NCI-H2081 treated with DMSO at 0.1 percent for 48 hours (cell line): ENCODE measurements around the gene MOV10L1.
"Not testable (repeated sequence)": the region's sequence is repeated elsewhere in the genome, so short reads cannot be mapped to it uniquely, and the experiment has no call there.

Experiments
- DNase-seq: peaks from one replicate; lab custom pipeline; 2025; lab: John Stamatoyannopoulos, UW

The MOV10L1 gene

DNA sequence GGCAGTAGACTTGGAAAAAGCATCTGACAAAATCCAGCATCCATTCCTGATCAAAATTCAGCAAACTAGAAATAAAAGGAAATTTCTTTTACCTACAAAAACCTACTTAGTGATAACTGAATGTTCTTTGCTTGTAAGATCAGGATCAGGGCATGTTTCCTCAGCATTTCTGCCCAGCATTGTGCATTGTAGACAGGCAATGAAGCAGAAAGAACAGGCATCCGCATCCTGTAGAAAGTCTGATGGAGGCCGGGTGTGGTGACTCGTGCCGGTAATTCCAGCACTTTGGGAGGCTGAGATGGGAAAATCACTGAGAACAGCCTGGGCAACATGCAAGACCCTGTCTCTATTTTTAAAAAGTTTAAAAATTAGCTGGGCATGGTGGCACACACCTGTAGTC lies 48.2 kb downstream of the MOV10L1 start:
- no peak for DNase-seq

DNA sequence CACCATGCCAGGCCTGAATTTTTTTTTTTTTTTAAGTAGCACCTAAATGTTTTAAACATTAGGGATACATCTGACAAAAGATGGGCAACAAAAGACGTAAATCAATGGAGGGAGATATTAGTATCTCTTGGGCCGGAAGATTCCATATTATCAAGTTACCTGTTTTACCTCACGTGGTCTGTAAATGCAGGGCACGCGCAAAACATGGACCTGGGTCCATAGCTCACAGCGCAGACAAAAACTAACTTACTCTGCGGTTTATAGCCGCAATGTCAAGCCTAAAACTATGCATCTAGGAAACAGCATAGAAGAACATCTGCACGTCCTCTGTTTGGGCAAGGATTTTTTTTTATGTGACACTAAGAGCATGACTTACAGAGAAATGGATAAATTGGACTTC lies 49.2 kb downstream of the MOV10L1 start:
- DNase-seq = no peak

DNA sequence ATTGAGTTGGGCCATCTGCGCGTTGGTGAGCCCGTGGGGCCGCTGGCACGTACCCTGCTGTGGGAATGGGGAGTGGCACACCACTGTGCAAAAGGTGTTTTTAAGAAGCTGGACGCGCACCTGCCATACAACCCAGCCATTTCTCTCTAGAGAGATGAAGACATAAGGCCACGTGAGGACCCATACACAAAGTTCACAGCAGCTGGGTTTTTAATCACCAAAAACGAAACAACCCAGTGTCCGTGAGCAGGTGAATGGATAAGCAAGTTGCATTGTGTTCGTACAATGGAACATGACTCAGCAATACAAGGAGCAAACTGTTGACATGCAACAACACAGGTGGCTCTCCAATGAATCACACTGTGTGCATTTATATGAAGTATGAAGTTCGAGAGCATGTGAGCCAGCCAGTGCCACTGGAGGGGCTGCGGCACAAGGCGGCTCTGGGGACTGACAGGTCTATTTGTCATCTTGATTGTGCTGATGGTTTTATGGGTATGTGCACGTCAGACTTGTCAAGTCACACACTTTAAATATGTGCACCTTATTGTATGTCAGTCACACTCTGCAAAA lies 50.1 kb downstream of the MOV10L1 start:
- peak; percentile 45 for DNase-seq

DNA sequence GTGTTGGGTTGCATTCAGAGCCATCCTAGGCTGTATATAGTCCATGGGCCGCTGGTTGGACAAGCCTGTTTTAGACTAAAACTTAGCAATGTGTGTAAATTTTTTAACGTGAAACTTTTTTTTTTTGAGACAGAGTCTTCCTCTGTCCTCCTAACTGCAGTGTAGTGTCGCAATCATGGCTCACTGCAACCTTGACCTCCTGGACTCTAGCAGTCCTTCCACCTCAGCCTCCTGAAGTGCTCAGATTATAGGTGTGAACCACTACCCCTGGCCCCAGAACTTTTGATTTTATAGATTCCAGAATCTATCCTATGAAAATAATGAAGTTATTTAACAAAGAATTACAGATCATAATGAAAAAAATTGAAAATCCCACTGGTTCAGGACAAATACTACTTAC lies 50.8 kb downstream of the MOV10L1 start:
- DNase-seq = no peak

DNA sequence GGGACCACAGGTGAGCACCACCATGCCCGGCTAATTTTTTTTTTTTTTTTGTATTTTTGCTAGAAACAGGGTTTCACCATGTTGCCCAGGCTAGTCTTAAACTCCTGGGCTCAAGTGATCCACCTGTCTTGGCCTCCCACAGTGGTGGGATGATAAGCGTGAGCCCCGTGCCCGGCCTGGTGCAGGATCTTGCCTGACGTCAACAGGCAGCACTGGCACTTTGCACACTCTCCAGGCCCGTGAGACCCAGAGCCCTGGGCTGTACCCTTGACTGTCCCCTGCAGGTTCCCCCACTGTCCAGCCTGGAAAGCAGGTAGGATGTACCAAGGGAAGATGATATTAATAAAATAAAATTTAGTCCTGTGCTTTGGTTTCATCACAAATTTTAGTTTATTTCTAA lies 51.7 kb downstream of the MOV10L1 start:
- no peak for DNase-seq

DNA sequence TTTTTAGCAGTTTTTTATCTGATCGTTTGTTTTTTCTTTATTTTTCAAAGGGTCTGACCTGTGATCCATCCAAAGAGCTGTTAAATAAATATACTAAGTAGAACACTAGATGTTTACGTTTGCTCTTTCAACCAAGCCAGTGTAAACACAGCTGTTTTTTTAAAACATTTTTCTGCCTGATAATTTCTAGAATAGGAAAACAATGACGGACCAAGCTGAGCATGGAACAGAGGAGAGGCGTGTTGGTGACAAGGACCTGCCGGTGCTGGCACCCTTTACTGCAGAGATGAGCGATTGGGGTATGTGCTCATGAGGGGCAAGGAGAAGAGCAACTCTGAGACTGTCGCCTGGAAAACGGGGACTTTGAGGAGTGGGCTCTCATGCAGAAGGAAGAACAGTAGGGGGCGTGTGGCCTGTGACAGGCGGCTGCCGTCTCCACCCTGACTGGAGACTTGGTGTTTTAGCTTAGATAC lies 52.1 kb downstream of the MOV10L1 start:
- no peak for DNase-seq

DNA sequence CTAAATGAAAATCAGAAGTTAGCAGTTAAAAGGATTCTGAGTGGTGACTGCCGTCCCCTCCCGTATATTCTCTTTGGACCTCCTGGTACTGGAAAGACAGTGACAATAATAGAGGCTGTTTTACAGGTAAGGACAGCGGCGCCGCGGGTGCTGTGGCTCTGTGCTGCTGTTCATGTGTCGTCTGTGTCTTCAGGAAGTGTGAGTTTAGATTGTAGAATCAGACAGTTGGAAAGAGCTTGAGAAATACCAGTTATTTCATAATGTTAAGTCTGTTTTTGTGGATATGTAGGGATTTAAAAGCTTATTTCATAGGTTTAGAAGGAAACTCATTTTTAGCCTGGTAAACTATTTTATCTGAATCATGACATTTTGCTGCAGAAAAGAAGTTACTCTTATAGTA lies 53.3 kb downstream of the MOV10L1 start:
- no peak for DNase-seq

DNA sequence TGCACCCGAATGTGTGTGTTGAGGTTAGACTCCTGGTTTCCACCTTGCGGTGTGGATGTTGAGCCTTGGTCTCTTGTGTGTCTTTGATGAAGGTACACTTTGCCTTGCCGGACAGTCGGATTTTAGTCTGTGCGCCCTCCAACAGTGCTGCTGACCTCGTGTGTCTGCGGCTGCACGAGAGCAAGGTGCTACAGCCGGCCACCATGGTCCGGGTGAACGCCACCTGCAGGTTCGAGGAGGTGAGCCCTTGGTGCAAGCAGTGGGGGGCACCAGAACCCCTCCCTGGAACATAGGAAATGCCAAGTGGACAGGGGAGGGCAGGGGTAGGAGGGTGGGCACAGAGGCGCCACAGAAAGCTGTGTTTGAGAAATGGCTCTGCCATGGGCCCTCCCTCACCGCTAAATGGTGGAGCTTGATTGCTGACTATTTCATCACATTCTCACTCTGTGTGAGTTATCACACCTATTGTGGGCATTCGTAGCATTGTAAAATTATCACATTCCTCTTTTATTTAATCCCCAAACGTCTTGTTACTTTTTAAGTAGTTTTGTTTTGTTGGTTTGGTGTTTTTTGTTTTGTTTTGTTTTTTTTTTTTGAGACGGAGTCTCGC lies 54.3 kb downstream of the MOV10L1 start:
- DNase-seq = no peak

DNA sequence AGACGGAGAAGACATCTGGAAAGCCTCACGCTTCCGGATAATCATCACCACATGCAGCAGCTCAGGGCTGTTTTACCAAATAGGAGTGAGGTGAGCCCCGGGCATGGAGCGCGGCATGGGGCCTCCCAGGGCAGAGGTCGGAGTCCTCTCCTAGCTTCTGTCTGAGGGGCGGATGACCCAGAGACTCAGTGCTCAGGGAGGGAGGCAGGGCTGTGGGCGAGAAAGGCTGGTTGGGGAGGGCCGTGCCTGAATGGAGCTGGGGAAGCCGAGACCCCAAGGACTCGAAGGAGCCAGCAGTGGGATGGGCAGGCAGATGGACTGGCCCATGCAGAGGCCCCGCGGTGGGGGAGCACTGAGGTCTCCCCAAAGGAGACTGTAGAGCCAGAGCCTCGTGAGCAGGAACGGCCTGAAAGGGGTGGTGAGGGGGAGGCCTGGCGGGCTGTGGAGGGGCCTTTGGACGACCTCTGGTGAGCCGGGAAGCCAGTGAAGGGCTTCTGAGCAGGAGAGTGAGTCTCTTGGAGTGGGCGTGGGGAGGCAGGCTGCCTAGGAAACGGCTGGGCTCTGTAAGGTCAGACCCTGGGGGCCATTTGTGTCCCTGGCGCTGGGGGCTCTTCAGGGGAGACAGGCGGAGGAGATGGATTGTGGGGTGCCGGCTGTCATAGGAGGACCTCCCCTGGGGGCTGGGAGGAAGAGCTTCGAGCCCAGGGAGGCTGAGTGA lies 56.1 kb downstream of the MOV10L1 start:
- no peak for DNase-seq

DNA sequence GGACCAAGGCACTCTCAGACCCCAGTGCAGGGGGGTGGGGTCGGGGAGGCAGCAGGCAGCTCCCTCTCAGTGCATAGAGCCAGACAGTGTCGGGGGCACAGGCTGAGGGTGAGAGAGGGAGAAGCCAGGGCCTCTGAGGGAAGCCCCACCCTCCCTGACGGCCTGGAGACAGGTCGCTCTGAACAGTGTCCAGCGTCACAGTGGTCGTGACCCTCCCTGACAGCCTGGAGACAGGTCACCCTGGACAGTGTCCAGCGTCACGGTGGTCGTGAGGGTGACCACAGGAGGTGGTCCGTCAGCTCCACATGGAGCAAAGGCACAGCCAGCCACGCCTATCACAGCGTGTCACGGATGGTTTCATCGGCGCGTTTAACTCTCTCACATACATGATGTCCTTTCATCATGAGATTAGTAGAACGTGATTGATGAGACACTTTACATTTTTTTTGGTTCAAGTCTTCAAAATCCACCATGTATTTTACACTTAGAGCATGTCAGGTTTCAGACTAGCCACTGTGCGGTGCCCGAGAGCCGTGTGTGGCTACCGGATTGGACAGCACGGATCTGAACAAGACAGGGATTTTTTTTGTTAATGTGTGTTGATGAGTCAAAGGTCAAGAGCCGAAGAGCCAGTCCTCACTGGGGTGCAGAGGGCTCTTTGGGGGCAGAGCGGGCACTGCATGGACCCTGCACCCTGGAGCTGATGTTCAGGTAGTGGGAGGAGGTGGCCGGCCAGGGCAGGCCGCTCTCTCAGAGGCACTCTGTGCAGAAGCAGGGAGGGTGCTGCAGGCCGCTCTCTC lies 56.8 kb downstream of the MOV10L1 start:
- DNase-seq = no peak

DNA sequence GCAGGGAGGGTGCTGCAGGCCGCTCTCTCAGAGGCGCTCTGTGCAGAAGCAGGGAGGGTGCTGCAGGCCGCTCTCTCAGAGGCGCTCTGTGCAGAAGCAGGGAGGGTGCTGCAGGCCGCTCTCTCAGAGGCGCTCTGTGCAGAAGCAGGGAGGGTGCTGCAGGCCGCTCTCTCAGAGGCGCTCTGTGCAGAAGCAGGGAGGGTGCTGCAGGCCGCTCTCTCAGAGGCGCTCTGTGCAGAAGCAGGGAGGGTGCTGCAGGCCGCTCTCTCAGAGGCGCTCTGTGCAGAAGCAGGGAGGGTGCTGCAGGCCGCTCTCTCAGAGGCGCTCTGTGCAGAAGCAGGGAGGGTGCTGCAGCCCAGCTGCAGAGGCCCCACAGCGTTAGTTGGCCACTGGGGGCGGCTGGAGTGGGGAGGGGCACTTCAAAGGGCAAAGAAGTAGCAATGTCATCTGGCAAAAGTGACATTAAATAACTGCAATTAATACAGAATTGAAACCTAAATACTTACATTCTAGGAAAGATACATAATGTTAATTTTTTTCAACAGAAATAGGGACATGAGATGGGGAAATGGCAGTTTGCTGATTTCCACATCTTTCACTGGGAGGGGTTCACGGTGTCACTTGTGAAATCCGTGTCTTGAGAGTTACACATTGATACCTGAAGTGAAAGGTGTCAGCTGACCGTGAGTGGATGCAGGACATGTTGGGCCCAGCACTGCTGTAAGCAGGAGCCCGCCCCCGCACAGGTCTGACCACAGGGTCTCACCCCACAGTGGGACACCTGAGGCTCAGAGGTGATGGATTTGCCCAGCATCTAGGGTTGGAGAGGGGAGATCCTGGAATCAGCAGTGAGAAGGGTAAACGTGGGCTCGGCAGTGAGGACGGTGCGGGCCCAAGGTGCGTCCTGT lies 57.7 kb downstream of the MOV10L1 start:
- DNase-seq = not testable (repeated sequence)

DNA sequence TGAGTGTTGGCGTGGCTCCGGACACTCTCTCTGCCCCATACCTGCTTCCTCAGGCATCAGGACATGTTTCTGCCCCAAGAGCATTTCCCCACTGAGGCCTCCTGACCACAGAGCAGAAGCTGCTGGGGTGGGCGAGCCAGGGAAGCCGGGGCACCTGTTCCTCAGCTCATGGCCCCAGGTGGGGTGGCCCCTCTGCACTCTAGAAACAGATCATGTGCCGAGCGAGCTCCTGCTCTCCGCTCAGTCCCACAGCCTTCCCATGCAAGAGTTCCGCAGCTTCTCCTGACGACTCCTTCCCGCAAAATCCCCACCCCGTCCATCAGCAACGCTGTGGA lies 58.3 kb downstream of the MOV10L1 start:
- no peak for DNase-seq

DNA sequence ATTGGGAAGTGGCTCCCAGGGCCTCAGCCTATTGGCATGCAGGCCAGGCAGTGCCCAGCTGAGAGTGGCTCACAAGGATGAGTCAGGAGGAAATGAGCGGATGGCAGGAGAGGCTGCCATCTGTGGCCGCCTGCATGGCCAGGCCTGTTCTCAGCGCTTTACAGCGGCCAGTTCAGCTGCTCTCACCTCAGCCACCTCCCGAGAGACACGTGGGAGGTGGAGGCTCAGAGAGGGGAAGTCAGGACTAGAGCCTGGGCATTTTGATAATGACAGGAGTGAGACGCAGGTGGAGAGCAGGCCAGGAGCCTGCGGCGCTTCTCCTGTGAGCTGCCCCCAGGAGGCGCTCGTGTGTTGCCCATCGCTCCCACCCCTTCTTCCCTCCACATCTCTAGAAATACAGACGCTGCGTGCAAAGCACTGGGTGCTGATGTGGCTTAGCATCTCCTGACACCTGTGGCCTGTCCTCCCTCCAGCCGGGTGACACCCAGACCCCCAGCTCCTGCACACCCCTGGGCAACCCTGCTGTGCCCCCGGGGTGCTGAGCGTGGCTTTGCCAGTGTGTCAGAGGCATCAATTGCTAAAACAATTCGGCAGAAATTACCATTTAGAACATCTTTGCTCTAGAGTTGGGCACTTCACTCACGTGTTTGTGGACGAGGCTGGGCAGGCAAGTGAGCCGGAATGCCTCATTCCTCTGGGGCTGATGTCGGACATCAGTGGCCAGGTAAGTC lies 59.4 kb downstream of the MOV10L1 start:
- no peak for DNase-seq

DNA sequence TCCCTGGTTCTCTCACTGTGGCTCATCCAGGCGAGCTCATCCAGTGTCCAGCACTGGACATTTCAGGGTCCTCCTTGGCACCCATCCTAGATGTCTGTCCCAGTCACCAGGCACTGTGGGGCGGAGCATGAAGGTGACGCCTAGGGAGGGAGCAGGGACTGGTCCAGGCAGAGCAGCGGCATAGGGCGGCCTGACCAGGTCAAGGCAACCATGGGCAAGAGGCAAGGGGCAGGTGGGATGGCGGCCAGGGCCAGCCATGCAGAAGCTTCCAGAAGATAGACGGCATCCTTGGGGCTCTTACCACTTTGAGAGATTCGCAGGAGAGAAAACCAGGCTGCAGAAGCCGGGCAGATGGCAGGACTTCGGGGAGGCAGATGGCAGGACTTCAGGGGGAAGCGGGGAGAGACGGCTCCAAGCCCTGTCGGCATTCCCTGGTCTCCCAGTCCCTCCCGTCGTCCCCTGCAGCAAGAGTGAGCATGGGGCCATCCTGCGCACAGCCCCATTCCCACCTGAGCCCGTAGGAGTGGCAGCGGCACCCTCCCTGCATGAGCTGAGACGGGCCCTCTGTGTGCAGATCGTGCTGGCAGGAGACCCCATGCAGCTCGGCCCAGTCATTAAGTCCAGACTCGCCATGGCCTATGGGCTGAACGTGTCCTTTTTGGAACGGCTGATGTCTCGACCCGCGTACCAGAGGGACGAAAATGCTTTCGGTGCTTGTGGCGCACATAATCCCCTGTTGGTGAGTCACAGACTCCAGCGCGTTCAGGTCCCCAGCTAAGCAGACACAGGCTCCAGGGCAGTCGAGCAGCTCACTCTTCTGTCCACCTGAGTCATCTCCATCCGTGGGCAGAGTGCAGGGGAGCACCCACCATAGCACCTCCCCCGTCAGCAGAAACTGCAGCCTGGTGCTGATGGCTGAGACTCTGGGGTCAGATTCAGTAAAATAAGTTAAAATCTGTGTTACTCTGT lies 60.6 kb downstream of the MOV10L1 start:
- no peak for DNase-seq

DNA sequence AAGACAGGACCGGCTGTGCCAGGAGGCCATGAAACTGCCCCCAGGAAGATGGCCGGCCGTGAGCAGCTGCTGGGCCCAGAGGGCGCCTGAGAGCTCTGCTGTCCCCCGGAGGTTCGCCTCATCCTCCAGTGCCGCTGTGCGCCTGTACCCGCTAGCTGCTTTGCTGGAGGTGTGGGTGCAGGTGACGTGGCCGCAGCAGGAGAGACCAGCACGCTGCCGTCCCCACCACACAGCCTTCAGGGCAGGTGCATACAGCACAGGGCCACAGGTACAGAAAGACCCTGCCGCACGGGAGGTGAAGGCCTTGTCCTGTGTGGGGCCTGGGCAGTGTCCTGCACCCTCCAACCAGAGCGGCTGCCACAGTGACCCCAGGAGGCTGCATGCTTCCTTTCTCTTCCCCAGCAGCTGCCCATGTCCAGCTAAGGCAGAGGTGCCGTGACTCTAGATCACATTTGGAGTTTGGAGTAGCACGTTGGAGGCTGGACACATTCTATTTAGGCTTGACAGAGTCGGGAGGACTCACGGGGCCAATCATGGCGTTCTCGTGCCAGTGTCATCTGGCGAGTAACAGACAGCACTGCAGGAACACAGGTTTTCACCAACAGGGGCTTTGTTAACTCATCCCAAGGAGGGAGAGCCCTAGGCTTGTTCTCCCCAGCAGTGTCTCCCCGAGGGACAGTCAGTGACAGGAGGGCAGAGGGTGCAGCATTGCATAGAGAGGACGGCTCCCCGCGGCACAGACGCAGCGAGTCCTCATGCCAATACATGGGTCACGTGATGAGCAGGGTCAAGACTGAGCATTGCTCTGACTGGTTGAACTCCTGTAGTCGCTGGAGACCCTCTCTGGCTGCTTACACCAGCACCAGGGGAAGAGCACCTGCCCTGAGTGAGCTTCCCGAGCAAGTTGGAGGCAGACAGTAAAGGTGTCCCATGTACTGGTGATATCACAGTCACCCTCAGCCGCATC lies 62.0 kb downstream of the MOV10L1 start:
- no peak for DNase-seq

DNA sequence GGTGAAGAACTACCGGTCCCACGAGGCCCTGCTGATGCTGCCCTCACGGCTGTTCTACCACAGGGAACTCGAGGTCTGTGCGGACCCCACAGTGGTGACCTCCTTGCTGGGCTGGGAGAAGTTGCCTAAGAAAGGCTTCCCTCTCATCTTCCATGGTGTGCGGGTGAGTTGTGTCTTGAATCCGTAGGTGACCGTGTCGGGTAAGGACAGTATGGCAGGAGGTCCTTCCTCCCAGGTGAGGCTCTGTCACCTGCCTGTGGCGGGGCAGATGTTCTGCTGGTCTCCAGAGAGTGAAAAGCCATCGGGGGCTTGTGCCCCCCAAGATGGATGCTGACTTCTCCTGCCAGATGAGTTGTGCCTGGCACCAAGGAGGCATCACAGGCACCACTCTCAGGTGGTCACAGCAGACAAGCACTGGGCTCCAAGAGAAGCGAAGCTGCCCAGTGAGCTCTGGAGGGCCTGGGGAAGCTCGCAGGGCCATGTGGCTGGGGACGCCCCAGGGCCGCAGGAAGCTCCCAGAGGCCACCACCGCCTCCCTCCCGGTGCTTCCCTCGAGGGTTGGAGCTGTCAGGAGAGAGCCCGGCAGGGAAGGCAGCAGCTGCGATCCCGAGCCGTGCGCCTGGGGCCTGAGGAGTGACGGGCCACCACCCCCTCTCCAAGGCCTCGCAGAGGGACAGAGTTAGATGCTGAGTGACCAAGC lies 63.4 kb downstream of the MOV10L1 start:
- no peak for DNase-seq

DNA sequence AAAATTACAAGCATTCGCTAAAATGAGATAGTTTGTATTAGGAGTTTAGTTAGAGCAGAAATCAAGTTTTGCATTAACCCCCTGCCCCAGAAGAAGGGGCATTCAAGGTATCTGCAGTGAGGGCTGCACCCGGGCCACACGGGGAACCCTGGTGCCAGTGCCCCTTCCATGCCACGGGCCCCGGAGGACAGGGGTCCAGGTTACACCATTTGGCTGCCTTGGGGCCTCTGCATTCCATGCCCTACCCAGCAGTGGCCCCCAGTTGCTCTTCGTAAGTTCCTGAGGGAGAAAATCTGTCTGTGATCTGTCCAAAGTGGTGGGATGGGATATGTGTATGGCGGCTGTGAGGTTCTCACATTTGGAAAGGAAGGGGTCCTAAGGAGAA lies 63.9 kb downstream of the MOV10L1 start:
- DNase-seq = no peak

DNA sequence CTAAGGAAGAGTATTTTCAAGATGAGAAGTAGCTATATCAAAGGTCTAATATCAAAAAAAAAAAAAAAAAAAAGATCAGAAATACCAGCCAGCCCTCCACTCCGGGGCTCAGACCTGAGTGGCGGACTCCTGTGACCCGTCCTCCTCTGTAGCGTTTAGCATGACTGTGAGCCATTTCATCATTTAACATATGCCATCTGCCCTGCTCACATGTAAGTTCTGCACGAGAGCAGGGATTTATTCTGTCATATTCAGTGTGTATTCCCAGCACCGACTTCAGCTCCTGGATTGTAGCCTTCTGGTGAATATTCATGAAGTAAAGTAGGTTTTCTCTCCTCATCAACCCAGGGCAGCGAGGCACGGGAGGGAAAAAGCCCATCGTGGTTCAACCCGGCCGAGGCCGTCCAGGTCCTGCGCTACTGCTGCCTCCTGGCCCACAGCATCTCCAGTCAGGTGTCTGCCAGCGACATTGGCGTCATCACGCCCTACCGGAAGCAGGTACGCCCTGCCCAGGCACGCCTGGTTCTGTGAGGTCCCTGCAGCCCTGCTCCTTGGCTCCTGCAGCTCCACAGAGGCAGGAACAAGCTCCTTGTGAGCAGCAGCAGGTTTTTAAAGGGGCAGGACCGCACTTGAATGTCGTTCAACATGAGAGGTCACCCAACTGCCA lies 68.0 kb downstream of the MOV10L1 start:
- DNase-seq = no peak
